GM12878 (cell line): ENCODE measurements around the gene MYD88.

Experiments
- BHLHE40 ChIP-seq, 2 experiments: fragments of 450-650 bp in 1 of 2; IDR thresholded peaks; 2 replicates each; pipeline ENCODE4 v1.6.1; 2011 to 2017; ENCODE audit warnings: low read depth in 2 of 2, borderline replicate concordance in 1 of 2, improper control_type of control experiment in 1 of 2, low read length in 1 of 2, mild to moderate bottlenecking in 1 of 2
- CHD4 ChIP-seq: fragments of 200-600 bp; sonication (generic); IDR thresholded peaks from 2 replicates; pipeline ENCODE4 v1.6.1; 2016; ENCODE audit warnings: mild to moderate bottlenecking
- EP300 ChIP-seq, 2 experiments: fragments of 150-350 bp in 1 of 2; IDR thresholded peaks; 2 replicates each; pipeline ENCODE4 v1.6.1; 2011 to 2012; ENCODE audit warnings: low read depth in 2 of 2, low read length in 2 of 2, borderline replicate concordance in 1 of 2, improper control_type of control experiment in 1 of 2, inconsistent platforms in 1 of 2; ENCODE audit not compliant: control insufficient read depth in 1 of 2
- NR2F1 ChIP-seq: fragments of 450-650 bp; conservative IDR thresholded peaks from 2 replicates; pipeline ENCODE4 v1.6.1; 2017; ENCODE audit warnings: mild to moderate bottlenecking
- POLR2A ChIP-seq: IDR thresholded peaks from 2 replicates; pipeline ENCODE4 v1.6.1; 2011; ENCODE audit warnings: low read depth, mild to moderate bottlenecking, low read length
- POLR2AphosphoS5 ChIP-seq: IDR thresholded peaks from 2 replicates; pipeline ENCODE4 v1.6.1; 2011; ENCODE audit warnings: mild to moderate bottlenecking, low read length, inconsistent platforms
- RAD21 ChIP-seq: IDR thresholded peaks from 2 replicates; pipeline ENCODE4 v1.6.1; 2011; ENCODE audit warnings: mild to moderate bottlenecking, low read depth, low read length, moderate library complexity; ENCODE audit not compliant: insufficient read depth
- SPI1 ChIP-seq: IDR thresholded peaks from 2 replicates; pipeline ENCODE4 v1.6.1; 2011; ENCODE audit warnings: low read depth, mild to moderate bottlenecking, low read length, moderate library complexity, borderline replicate concordance; ENCODE audit not compliant: insufficient read depth
- SREBF1 ChIP-seq: IDR thresholded peaks from 2 replicates; pipeline ENCODE4 v1.6.1; 2012; ENCODE audit warnings: mild to moderate bottlenecking, low read length
- TAF1 ChIP-seq: IDR thresholded peaks from 2 replicates; pipeline ENCODE4 v1.6.1; 2011; ENCODE audit warnings: mild to moderate bottlenecking, low read depth, low read length, borderline replicate concordance
- ZNF384 ChIP-seq: IDR thresholded peaks from 2 replicates; pipeline ENCODE4 v1.6.1; 2012; ENCODE audit warnings: low read depth, mild to moderate bottlenecking, low read length, improper control_type of control experiment, borderline replicate concordance
- TF ChIP-seq, protein P1 (sequence below): IDR thresholded peaks from 2 replicates; pipeline ENCODE4 v1.6.1; 2012; ENCODE audit warnings: mild to moderate bottlenecking, low read depth, low read length
- TF ChIP-seq, protein P2 (sequence below), 3 experiments: IDR thresholded peaks in 2 of 3; conservative IDR thresholded peaks in 1 of 3; 2 replicates each; pipeline ENCODE4 v1.5.1; 2011; ENCODE audit warnings: low read depth in 3 of 3, low read length in 3 of 3, mild to moderate bottlenecking in 3 of 3, control low read depth in 2 of 3, moderate library complexity in 2 of 3, inconsistent platforms in 1 of 3, mixed read lengths in 1 of 3; ENCODE audit not compliant: control insufficient read depth in 2 of 3, insufficient read depth in 1 of 3; ENCODE audit errors: extremely low read depth in 1 of 3
- TF ChIP-seq, protein P3 (sequence below): IDR thresholded peaks from 2 replicates; pipeline ENCODE4 v1.6.1; 2012; ENCODE audit warnings: low read depth, low read length, improper control_type of control experiment

DNA sequence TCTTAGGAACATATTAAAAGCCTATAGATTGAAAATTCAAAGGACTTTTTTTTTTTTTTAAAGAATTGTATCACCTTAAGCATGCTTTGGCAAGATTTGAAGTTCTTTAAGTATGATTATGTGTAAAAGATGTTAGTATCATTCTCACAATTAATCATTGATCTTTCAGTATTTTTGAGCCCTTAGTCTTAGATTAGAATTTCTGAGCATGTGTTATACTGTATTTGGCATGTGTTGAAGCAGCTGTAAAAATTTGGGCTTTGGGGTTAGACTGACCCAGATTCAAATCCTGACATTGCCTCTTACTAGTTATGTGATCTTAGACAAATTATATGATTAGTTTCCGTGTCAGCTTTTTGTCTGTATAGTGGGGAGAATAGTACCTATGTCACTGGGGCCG, 33.2 kb downstream of the MYD88 start:
- TF ChIP-seq NR2F1 (no peak), ZNF384 (no peak), BHLHE40 (IDR thresholded peaks at IDR 0.05; ENCODE audit: borderline replicate concordance in 1 of 2, low read depth in 2 of 2, low read length in 1 of 2) (no peak), POLR2A (no peak), SREBF1 (no peak), TAF1 (no peak), RAD21 (no peak), CHD4 (no peak), SPI1 (no peak), POLR2AphosphoS5 (no peak), EP300 (IDR thresholded peaks at IDR 0.05; ENCODE audit: borderline replicate concordance in 1 of 2, control insufficient read depth in 1 of 2, low read depth in 2 of 2, low read length in 2 of 2) (no peak)
- TF ChIP-seq, protein P1, sequence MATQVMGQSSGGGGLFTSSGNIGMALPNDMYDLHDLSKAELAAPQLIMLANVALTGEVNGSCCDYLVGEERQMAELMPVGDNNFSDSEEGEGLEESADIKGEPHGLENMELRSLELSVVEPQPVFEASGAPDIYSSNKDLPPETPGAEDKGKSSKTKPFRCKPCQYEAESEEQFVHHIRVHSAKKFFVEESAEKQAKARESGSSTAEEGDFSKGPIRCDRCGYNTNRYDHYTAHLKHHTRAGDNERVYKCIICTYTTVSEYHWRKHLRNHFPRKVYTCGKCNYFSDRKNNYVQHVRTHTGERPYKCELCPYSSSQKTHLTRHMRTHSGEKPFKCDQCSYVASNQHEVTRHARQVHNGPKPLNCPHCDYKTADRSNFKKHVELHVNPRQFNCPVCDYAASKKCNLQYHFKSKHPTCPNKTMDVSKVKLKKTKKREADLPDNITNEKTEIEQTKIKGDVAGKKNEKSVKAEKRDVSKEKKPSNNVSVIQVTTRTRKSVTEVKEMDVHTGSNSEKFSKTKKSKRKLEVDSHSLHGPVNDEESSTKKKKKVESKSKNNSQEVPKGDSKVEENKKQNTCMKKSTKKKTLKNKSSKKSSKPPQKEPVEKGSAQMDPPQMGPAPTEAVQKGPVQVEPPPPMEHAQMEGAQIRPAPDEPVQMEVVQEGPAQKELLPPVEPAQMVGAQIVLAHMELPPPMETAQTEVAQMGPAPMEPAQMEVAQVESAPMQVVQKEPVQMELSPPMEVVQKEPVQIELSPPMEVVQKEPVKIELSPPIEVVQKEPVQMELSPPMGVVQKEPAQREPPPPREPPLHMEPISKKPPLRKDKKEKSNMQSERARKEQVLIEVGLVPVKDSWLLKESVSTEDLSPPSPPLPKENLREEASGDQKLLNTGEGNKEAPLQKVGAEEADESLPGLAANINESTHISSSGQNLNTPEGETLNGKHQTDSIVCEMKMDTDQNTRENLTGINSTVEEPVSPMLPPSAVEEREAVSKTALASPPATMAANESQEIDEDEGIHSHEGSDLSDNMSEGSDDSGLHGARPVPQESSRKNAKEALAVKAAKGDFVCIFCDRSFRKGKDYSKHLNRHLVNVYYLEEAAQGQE, result no peak
- TF ChIP-seq, protein P2, sequence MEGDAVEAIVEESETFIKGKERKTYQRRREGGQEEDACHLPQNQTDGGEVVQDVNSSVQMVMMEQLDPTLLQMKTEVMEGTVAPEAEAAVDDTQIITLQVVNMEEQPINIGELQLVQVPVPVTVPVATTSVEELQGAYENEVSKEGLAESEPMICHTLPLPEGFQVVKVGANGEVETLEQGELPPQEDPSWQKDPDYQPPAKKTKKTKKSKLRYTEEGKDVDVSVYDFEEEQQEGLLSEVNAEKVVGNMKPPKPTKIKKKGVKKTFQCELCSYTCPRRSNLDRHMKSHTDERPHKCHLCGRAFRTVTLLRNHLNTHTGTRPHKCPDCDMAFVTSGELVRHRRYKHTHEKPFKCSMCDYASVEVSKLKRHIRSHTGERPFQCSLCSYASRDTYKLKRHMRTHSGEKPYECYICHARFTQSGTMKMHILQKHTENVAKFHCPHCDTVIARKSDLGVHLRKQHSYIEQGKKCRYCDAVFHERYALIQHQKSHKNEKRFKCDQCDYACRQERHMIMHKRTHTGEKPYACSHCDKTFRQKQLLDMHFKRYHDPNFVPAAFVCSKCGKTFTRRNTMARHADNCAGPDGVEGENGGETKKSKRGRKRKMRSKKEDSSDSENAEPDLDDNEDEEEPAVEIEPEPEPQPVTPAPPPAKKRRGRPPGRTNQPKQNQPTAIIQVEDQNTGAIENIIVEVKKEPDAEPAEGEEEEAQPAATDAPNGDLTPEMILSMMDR (IDR thresholded peaks at IDR 0.05 in 2 of 3, conservative IDR thresholded peaks at IDR 0.05 in 1 of 3; ENCODE audit: control insufficient read depth in 2 of 3, extremely low read depth in 1 of 3, insufficient read depth in 1 of 3, low read depth in 3 of 3, low read length in 3 of 3), result no peak
- TF ChIP-seq, protein P3, sequence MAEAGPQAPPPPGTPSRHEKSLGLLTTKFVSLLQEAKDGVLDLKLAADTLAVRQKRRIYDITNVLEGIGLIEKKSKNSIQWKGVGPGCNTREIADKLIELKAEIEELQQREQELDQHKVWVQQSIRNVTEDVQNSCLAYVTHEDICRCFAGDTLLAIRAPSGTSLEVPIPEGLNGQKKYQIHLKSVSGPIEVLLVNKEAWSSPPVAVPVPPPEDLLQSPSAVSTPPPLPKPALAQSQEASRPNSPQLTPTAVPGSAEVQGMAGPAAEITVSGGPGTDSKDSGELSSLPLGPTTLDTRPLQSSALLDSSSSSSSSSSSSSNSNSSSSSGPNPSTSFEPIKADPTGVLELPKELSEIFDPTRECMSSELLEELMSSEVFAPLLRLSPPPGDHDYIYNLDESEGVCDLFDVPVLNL, result no peak
